HepG2 (cell line): Measurements from ENCODE around the gene ZNF37A. TPM values are rescaled to one million over a fixed set of nuclear protein-coding genes. Genes with fewer than 3 reads are reported as not detected.

Experiments used
- ATAC-seq: fragments of 200-7000 bp; cut with Tn5 transposase; 3 replicates; pipeline ENCODE4 v1.9.1; 2020; ENCODE audit warnings: mild to moderate bottlenecking, moderate library complexity
- BruUV-seq: library from RNA; stranded (reverse); fragments of 400-500 nt; replicated peaks from 2 replicates; lab custom pipeline; 2021; lab: Mats Ljungman, UMichigan
- CTCF ChIA-PET: fragments of 300-600 bp; formaldehyde crosslinking; extraction: SDS; loops from one replicate; lab custom pipeline; 2021; ENCODE audit warnings: low total read pairs, inconsistent platforms, low intra/inter-chr PET ratio; lab: Yijun Ruan, JAX
- POLR2A ChIA-PET: fragments of 350-600 bp; sonication (Branson Sonifier 250); formaldehyde crosslinking; loops from one replicate; lab custom pipeline; 2020; ENCODE audit warnings: antibody characterized with exemption, inconsistent platforms; lab: Yijun Ruan, JAX
- DNase-seq: peaks from one replicate; pipeline ENCODE4 v3.0.0-alpha.2; 2015; ENCODE audit warnings: low spot score
- FAIRE-seq: peaks from 3 replicates; lab custom pipeline; 2011; peaks lifted over from hg19 to GRCh38; lab: Jason Lieb, UNC
- H2AFZ ChIP-seq: one replicate; pipeline ENCODE4 v1.6.1; 2011; ENCODE audit warnings: low read length, inconsistent platforms
- H3K27ac ChIP-seq: fragments of 300-600 bp; 3 replicates; pipeline ENCODE4 v1.8.0; 2011; ENCODE audit warnings: mixed run types, mild to moderate bottlenecking, mixed read lengths, low read length, inconsistent platforms; ENCODE audit not compliant: insufficient read depth; ENCODE audit errors: extremely low read length
- H3K27me3 ChIP-seq, 2 experiments: fragments of 200-600 bp in 1 of 2; 2 replicates in 1 of 2; 3 replicates in 1 of 2; pipeline versions ENCODE4 v1.6.0 to v1.8.0; 2011; ENCODE audit warnings: low read length in 2 of 2, mild to moderate bottlenecking in 2 of 2, moderate library complexity in 2 of 2, inconsistent platforms in 1 of 2; ENCODE audit not compliant: insufficient read depth in 2 of 2, control insufficient read depth in 1 of 2
- H3K36me3 ChIP-seq, 2 experiments: fragments of 200-600 bp in 1 of 2; replicated peaks in 1 of 2; 2 replicates in 1 of 2; 3 replicates in 1 of 2; pipeline versions ENCODE4 v1.5.1 to v1.8.0; 2011; ENCODE audit warnings: low read length in 2 of 2, inconsistent platforms in 1 of 2; ENCODE audit not compliant: insufficient read depth in 2 of 2, control insufficient read depth in 1 of 2
- H3K4me1 ChIP-seq: 2 replicates; pipeline ENCODE4 v1.5.1; 2012; ENCODE audit warnings: low read length, inconsistent platforms; ENCODE audit not compliant: insufficient read depth
- H3K4me2 ChIP-seq: 2 replicates; pipeline ENCODE4 v1.6.0; 2011; ENCODE audit warnings: low read depth, low read length, inconsistent platforms
- H3K4me3 ChIP-seq, 3 experiments: fragments of 200-600 bp in 1 of 3; sonication (generic), shearing (Covaris generic) in 1 of 3; replicated peaks in 1 of 3; 2 replicates each; pipeline ENCODE4 v1.5.1; 2011 to 2016; ENCODE audit warnings: low read length in 3 of 3, inconsistent platforms in 2 of 3, low read depth in 2 of 3, mild to moderate bottlenecking in 2 of 3, control low read depth in 1 of 3, mixed read lengths in 1 of 3; ENCODE audit not compliant: insufficient read depth in 1 of 3
- H3K79me2 ChIP-seq: one replicate; pipeline ENCODE4 v1.6.1; 2011; ENCODE audit warnings: low read length, inconsistent platforms; ENCODE audit not compliant: insufficient read depth
- H3K9ac ChIP-seq: 2 replicates; pipeline ENCODE4 v1.6.0; 2011; ENCODE audit warnings: mild to moderate bottlenecking, low read depth, low read length, inconsistent platforms; ENCODE audit not compliant: insufficient read depth
- H3K9me3 ChIP-seq: 2 replicates; pipeline ENCODE4 v1.5.1; 2012; ENCODE audit warnings: mild to moderate bottlenecking, low read length
- H4K20me1 ChIP-seq: 2 replicates; pipeline ENCODE4 v1.6.0; 2011; ENCODE audit warnings: inconsistent platforms, mild to moderate bottlenecking, low read length, moderate library complexity; ENCODE audit not compliant: insufficient read depth
- ARNT ChIP-seq: fragments of 450-650 bp; IDR thresholded peaks from 2 replicates; pipeline ENCODE4 v1.6.1; 2017
- ELF4 ChIP-seq: sonication (generic); formaldehyde crosslinking; IDR thresholded peaks from 2 replicates; pipeline ENCODE4 v1.5.0; 2020; ENCODE audit warnings: missing genetic modification reagents, mild to moderate bottlenecking, moderate library complexity, borderline replicate concordance
- GABPB1 ChIP-seq: IDR thresholded peaks from 2 replicates; pipeline ENCODE4 v1.6.1; 2016; ENCODE audit warnings: mild to moderate bottlenecking, missing genetic modification reagents, moderate library complexity, missing compliant biosample characterization
- GATAD1 ChIP-seq: IDR thresholded peaks from 2 replicates; pipeline ENCODE4 v1.6.1; 2016; ENCODE audit warnings: missing genetic modification reagents, missing compliant biosample characterization
- MEIS1 ChIP-seq: sonication (generic); formaldehyde crosslinking; IDR thresholded peaks from 2 replicates; pipeline ENCODE4 v1.9.0; 2021; ENCODE audit warnings: mild to moderate bottlenecking, missing genetic modification reagents, moderate library complexity, borderline replicate concordance
- SOX6 ChIP-seq, 2 experiments: fragments of 450-650 bp in 1 of 2; sonication (generic) in 1 of 2; formaldehyde crosslinking in 1 of 2; IDR thresholded peaks; 2 replicates each; pipeline versions ENCODE4 v1.4.0 to v1.6.1; 2017 to 2020; ENCODE audit warnings: antibody characterized with exemption in 1 of 2, mild to moderate bottlenecking in 1 of 2, missing genetic modification reagents in 1 of 2
- TAF15 ChIP-seq: fragments of 200-400 bp; formaldehyde crosslinking; IDR thresholded peaks from one replicate; pipeline ENCODE4 v1.6.1; 2018; ENCODE audit warnings: mild to moderate bottlenecking, low read depth, low read length; ENCODE audit not compliant: poor library complexity, severe bottlenecking
- TCF7 ChIP-seq: sonication (generic); IDR thresholded peaks from 2 replicates; pipeline ENCODE4 v1.6.1; 2016; ENCODE audit warnings: antibody characterized with exemption, low read depth
- TFAP4 ChIP-seq: sonication (generic); IDR thresholded peaks from 2 replicates; pipeline ENCODE4 v1.6.1; 2016; ENCODE audit warnings: low read depth, borderline replicate concordance
- ZMAT3 ChIP-seq: sonication (generic); formaldehyde crosslinking; conservative IDR thresholded peaks from 2 replicates; pipeline ENCODE4 v1.7.0; 2021; ENCODE audit warnings: missing genetic modification reagents
- ZNF333 ChIP-seq: sonication (generic); formaldehyde crosslinking; IDR thresholded peaks from 2 replicates; pipeline ENCODE4 v1.4.0; 2020; ENCODE audit warnings: mild to moderate bottlenecking, missing genetic modification reagents, borderline replicate concordance
- ZNF589 ChIP-seq: sonication (generic); formaldehyde crosslinking; conservative IDR thresholded peaks from 2 replicates; pipeline ENCODE4 v1.8.0; 2022; ENCODE audit warnings: mild to moderate bottlenecking, moderate library complexity, missing genetic modification reagents
- WGBS: methylation state at CpG from one replicate; pipeline ENCODE4 v1.1.6; 2017; ENCODE audit warnings: low lambda C conversion rate; 5-methylcytosine and 5-hydroxymethylcytosine counted together
- in situ Hi-C: cut with HindIII; loops from 2 replicates; pipeline ENCODE4 v1.10.0; 2017; ENCODE audit warnings: low pct_unique_long_range_greater_than_20kb; ENCODE audit not compliant: extremely low pct_ligation_motif_present
- intact Hi-C: fragments of 100-400 bp; cut with micrococcal nuclease; formaldehyde crosslinking; loops from one replicate; pipeline ENCODE4 v1.10.0; 2022; ENCODE audit not compliant: unreplicated experiment
- polyA plus RNA-seq, 8 experiments: library from polyadenylated mRNA; depleted of rRNA in 3 of 8; stranded (reverse) in 7 of 8; unstranded in 1 of 8; fragments of >200 nt; fragmentation: Illumina TruSeq in 4 of 8; extraction: Trizol in 4 of 8; gene quantifications; 2 replicates each; pipeline versions ENCODE4 v1.2.1 to v1.2.3, GENCODE V29; 2011 to 2016; ENCODE audit warnings: low read depth in 4 of 8, missing spikeins in 1 of 8, mixed read lengths in 1 of 8; ENCODE audit not compliant: insufficient read depth in 1 of 8
- total RNA-seq, 5 experiments: library from RNA; depleted of rRNA; stranded (reverse); fragments of >200 nt; fragmentation: Illumina TruSeq; extraction: Trizol; gene quantifications; 2 replicates each; pipeline ENCODE4 v1.2.3, GENCODE V29; 2016; ENCODE audit warnings: low read depth in 1 of 5
- TF ChIP-seq, protein P1 (sequence below): sonication (generic); formaldehyde crosslinking; IDR thresholded peaks from 2 replicates; pipeline ENCODE4 v1.4.0; 2020; ENCODE audit warnings: missing genetic modification reagents
- TF ChIP-seq, protein P2 (sequence below): sonication (generic); formaldehyde crosslinking; IDR thresholded peaks from 2 replicates; pipeline ENCODE4 v1.4.0; 2020; ENCODE audit warnings: mild to moderate bottlenecking, missing genetic modification reagents
- TF ChIP-seq, protein P3 (sequence below): sonication (generic); formaldehyde crosslinking; IDR thresholded peaks from 2 replicates; pipeline ENCODE4 v1.5.1; 2020; ENCODE audit warnings: missing genetic modification reagents, mild to moderate bottlenecking, borderline replicate concordance
- TF ChIP-seq, protein P4 (sequence below): sonication (generic); formaldehyde crosslinking; IDR thresholded peaks from 2 replicates; pipeline ENCODE4 v1.5.1; 2020; ENCODE audit warnings: mild to moderate bottlenecking, missing genetic modification reagents, borderline replicate concordance

ZNF37A gene
- total and polyA plus RNA-seq, 2 of the 13 experiments (the other 11 are each of a cell fraction or from before 2014, with no cell fraction given), result 8.0 to 12.6 TPM

DNA sequence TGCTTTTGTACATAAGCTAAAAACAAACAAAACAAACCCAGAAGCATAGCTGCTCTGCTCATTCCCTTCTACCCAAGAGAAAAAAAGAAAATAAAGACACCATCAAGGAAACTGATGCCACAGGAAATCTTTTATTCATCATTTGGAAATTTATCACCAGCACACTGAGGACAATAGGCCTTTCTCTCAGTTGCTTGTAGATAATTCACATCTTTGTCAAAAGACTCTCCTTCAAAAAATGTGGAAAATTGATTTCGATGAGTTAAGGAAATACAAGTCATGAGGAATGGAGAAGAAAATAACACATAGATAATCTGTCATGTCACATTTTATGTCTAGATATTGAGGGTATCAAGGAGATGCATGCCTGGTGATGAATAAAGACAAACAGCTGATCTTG, 53.5 kb downstream of the ZNF37A start:
- intact Hi-C loops, result no loop called here
- POLR2A ChIA-PET, result no interaction called here
- no peak for FAIRE-seq

More for the DNA sequence above, 53.5 kb downstream of the ZNF37A start:
- no peak for TF ChIP-seq TAF15
- no peak for TF ChIP-seq ELF4 (CRISPR knock-in tag)
- no peak for TF ChIP-seq ARNT
- no peak for TF ChIP-seq GATAD1 (CRISPR knock-in tag)
- TF ChIP-seq ZMAT3 (CRISPR knock-in tag), result no peak
- TF ChIP-seq, protein P1, sequence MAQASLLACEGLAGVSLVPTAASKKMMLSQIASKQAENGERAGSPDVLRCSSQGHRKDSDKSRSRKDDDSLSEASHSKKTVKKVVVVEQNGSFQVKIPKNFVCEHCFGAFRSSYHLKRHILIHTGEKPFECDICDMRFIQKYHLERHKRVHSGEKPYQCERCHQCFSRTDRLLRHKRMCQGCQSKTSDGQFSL (CRISPR knock-in tag), result no peak
- no peak for TF ChIP-seq ZNF589 (CRISPR knock-in tag)
- no peak for TF ChIP-seq SOX6 (IDR thresholded peaks at IDR 0.05)
- TF ChIP-seq SOX6 (CRISPR knock-in tag; IDR thresholded peaks at IDR 0.05), result no peak
- TF ChIP-seq, protein P2, sequence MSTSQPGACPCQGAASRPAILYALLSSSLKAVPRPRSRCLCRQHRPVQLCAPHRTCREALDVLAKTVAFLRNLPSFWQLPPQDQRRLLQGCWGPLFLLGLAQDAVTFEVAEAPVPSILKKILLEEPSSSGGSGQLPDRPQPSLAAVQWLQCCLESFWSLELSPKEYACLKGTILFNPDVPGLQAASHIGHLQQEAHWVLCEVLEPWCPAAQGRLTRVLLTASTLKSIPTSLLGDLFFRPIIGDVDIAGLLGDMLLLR (CRISPR knock-in tag), result no peak
- TF ChIP-seq TCF7, result no peak
- no peak for TF ChIP-seq ZNF333 (CRISPR knock-in tag)
- no peak for TF ChIP-seq TFAP4
- no peak for TF ChIP-seq MEIS1 (CRISPR knock-in tag)
- TF ChIP-seq, protein P3, sequence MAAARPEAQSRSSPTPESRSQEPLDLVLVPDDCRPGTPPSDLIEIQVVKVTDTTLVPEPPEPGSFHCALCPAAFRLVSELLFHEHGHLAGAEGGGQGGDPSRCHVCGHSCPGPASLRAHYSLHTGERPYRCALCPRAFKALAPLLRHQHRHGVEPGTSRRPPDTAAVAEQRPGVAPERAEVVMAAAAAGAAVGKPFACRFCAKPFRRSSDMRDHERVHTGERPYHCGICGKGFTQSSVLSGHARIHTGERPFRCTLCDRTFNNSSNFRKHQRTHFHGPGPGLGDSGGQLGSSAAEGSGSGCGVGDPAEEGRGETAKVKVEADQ (CRISPR knock-in tag), result no peak
- TF ChIP-seq GABPB1 (CRISPR knock-in tag), result no peak
- TF ChIP-seq, protein P4, sequence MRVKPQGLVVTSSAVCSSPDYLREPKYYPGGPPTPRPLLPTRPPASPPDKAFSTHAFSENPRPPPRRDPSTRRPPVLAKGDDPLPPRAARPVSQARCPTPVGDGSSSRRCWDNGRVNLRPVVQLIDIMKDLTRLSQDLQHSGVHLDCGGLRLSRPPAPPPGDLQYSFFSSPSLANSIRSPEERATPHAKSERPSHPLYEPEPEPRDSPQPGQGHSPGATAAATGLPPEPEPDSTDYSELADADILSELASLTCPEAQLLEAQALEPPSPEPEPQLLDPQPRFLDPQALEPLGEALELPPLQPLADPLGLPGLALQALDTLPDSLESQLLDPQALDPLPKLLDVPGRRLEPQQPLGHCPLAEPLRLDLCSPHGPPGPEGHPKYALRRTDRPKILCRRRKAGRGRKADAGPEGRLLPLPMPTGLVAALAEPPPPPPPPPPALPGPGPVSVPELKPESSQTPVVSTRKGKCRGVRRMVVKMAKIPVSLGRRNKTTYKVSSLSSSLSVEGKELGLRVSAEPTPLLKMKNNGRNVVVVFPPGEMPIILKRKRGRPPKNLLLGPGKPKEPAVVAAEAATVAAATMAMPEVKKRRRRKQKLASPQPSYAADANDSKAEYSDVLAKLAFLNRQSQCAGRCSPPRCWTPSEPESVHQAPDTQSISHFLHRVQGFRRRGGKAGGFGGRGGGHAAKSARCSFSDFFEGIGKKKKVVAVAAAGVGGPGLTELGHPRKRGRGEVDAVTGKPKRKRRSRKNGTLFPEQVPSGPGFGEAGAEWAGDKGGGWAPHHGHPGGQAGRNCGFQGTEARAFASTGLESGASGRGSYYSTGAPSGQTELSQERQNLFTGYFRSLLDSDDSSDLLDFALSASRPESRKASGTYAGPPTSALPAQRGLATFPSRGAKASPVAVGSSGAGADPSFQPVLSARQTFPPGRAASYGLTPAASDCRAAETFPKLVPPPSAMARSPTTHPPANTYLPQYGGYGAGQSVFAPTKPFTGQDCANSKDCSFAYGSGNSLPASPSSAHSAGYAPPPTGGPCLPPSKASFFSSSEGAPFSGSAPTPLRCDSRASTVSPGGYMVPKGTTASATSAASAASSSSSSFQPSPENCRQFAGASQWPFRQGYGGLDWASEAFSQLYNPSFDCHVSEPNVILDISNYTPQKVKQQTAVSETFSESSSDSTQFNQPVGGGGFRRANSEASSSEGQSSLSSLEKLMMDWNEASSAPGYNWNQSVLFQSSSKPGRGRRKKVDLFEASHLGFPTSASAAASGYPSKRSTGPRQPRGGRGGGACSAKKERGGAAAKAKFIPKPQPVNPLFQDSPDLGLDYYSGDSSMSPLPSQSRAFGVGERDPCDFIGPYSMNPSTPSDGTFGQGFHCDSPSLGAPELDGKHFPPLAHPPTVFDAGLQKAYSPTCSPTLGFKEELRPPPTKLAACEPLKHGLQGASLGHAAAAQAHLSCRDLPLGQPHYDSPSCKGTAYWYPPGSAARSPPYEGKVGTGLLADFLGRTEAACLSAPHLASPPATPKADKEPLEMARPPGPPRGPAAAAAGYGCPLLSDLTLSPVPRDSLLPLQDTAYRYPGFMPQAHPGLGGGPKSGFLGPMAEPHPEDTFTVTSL, result no peak
- Histone ChIP-seq H3K4me3 (no peak overlapping the region), H2AFZ (no peak overlapping the region), H3K9ac (no peak overlapping the region), H3K4me2 (no peak overlapping the region), H3K27me3 (no peaks in the 10 kb centered on the region), H3K27ac (no peak overlapping the region), H3K36me3 (no peaks in the 10 kb centered on the region), H3K4me1 (peaks cover 22% of the 10 kb centered on the region), H3K9me3 (no peaks in the 10 kb centered on the region), H4K20me1 (no peaks in the 10 kb centered on the region), H3K79me2 (no peaks in the 10 kb centered on the region)
- ATAC-seq, result no peak
- in situ Hi-C loops, result no loop called here
- CTCF ChIA-PET, result no interaction called here
- 35% methylated on average over 1 of the region's 1 CpG for WGBS
- no TSS peak for BruUV-seq
- no peak for DNase-seq
